H1 (cell line): ENCODE measurements around the gene ZFYVE19.

ENCODE experiments used
- EP300 ChIP-seq, 2 experiments: IDR thresholded peaks; 1 replicate in 1 of 2; 2 replicates in 1 of 2; pipeline ENCODE4 v1.6.1; 2011 to 2012; ENCODE audit warnings: low read depth in 2 of 2, low read length in 2 of 2, mild to moderate bottlenecking in 2 of 2, borderline replicate concordance in 1 of 2, inconsistent platforms in 1 of 2, moderate library complexity in 1 of 2
- POLR2A ChIP-seq, 2 experiments: IDR thresholded peaks; 1 replicate in 1 of 2; 2 replicates in 1 of 2; pipeline ENCODE4 v1.6.1; 2011; ENCODE audit warnings: low read depth in 2 of 2, low read length in 2 of 2, mild to moderate bottlenecking in 2 of 2; ENCODE audit errors: control extremely low read depth in 1 of 2
- POLR2AphosphoS5 ChIP-seq: IDR thresholded peaks from 2 replicates; pipeline ENCODE4 v1.6.1; 2011; ENCODE audit warnings: low read depth, low read length
- SIRT6 ChIP-seq: IDR thresholded peaks from one replicate; pipeline ENCODE4 v1.7.1; 2012; ENCODE audit warnings: low read length, inconsistent platforms
- TF ChIP-seq, protein P1 (sequence below), 3 experiments: IDR thresholded peaks; 1 replicate in 2 of 3; 2 replicates in 1 of 3; pipeline versions ENCODE4 v1.5.1 to v1.6.1; 2011; ENCODE audit warnings: low read length in 3 of 3, mild to moderate bottlenecking in 3 of 3, inconsistent platforms in 2 of 3, low read depth in 1 of 3, moderate library complexity in 1 of 3; ENCODE audit not compliant: insufficient read depth in 1 of 3; ENCODE audit errors: control extremely low read depth in 1 of 3

DNA sequence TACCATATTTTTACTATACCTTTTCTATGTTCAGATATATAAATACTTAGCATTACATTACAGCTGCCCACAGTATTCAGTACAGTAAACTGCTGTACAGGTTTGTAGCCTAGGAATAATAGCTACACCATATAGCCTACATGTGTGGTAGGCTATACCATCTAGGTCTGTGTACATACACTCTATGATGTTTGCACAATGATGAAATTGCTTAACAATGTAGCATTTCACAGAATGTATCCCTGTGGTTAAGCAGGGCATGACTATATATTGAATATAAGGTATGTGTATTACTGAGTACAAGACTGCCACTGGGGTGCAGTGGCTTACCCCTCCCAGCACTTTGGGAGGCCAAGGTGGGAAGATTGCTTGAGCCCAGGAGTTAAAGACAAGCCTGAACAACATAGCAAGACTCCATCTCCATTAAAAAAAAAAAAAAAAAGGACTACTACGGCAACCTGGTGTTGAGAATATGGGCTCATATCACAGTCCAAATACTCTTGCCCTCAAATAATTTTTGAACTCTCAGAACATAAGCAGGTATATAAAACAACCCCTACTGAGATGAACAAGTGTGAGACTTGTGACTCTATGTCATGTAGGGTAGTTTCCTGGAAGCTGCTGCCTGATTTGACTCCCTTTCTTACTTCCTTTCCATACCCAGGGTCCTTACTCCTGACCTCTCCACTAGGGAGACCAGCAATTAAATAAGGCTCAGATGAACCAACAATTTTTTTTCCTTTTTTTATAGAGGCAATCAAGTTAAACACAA lies 16.9 kb downstream of the ZFYVE19 start:
- TF ChIP-seq SIRT6, result no peak
- TF ChIP-seq, protein P1, sequence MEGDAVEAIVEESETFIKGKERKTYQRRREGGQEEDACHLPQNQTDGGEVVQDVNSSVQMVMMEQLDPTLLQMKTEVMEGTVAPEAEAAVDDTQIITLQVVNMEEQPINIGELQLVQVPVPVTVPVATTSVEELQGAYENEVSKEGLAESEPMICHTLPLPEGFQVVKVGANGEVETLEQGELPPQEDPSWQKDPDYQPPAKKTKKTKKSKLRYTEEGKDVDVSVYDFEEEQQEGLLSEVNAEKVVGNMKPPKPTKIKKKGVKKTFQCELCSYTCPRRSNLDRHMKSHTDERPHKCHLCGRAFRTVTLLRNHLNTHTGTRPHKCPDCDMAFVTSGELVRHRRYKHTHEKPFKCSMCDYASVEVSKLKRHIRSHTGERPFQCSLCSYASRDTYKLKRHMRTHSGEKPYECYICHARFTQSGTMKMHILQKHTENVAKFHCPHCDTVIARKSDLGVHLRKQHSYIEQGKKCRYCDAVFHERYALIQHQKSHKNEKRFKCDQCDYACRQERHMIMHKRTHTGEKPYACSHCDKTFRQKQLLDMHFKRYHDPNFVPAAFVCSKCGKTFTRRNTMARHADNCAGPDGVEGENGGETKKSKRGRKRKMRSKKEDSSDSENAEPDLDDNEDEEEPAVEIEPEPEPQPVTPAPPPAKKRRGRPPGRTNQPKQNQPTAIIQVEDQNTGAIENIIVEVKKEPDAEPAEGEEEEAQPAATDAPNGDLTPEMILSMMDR (IDR thresholded peaks at IDR 0.05; ENCODE audit: control extremely low read depth in 1 of 3, insufficient read depth in 1 of 3, low read depth in 1 of 3, low read length in 3 of 3), result no peak
- no peak for TF ChIP-seq POLR2A (IDR thresholded peaks at IDR 0.05; ENCODE audit: control extremely low read depth in 1 of 2, low read depth in 2 of 2, low read length in 2 of 2)
- no peak for TF ChIP-seq POLR2AphosphoS5
- no peak for TF ChIP-seq EP300 (IDR thresholded peaks at IDR 0.05; ENCODE audit: borderline replicate concordance in 1 of 2, low read depth in 2 of 2, low read length in 2 of 2)
